Germinal center (tissue), 1 donor: ENCODE data around the gene ZNF101.

Experiments used
- DNase-seq: peaks from one replicate; pipeline ENCODE4 v3.0.0; 2012; ENCODE audit warnings: mixed read lengths, low spot score

The ZNF101 gene

GRCh38 chr19:19668230-19669012 lies at the start of gene ZNF101:
Gene ZNF101 (plus strand): TSS chr19:19668839. CDS start chr19:19668964, 125 bp downstream.
- peak; percentile 95 for DNase-seq

GRCh38 chr19:19619181-19619848 lies 49.3 kb upstream of the ZNF101 start:
- DNase-seq = no peak

- DNase-seq = no peak
These were observed 48.8 kb upstream of the ZNF101 start for GRCh38 chr19:19619849-19620210.

- DNase-seq = no peak
These were observed 45.3 kb upstream of the ZNF101 start for GRCh38 chr19:19623383-19623782.

- DNase-seq = no peak
These were observed 44.5 kb upstream of the ZNF101 start for GRCh38 chr19:19624032-19624570.

- DNase-seq = no peak
These were observed 41.8 kb upstream of the ZNF101 start for GRCh38 chr19:19626516-19627472.

GRCh38 chr19:19627621-19628500 lies 40.8 kb upstream of the ZNF101 start, which contains the start of gene LPAR2:
Gene LPAR2 (minus strand): TSS chr19:19628220. CDS start chr19:19627275, 945 bp downstream.
- DNase-seq = peak; percentile 98

GRCh38 chr19:19628501-19629134 lies 40.0 kb upstream of the ZNF101 start:
- DNase-seq = peak; percentile 55

GRCh38 chr19:19630062-19630414 lies 38.6 kb upstream of the ZNF101 start:
- DNase-seq = no peak

GRCh38 chr19:19630426-19630825 lies 38.2 kb upstream of the ZNF101 start:
- DNase-seq = no peak

GRCh38 chr19:19631346-19631745 lies 37.3 kb upstream of the ZNF101 start:
- DNase-seq = no peak

GRCh38 chr19:19632661-19633060 lies 36.0 kb upstream of the ZNF101 start:
- DNase-seq = no peak

GRCh38 chr19:19633711-19634515 lies 34.7 kb upstream of the ZNF101 start:
- no peak for DNase-seq

- no peak for DNase-seq
These were observed 33.9 kb upstream of the ZNF101 start for GRCh38 chr19:19634516-19635312.

GRCh38 chr19:19635313-19635702 lies 33.3 kb upstream of the ZNF101 start:
- no peak for DNase-seq

- no peak for DNase-seq
These were observed 32.0 kb upstream of the ZNF101 start for GRCh38 chr19:19636573-19637185.

GRCh38 chr19:19637186-19637522 lies 31.5 kb upstream of the ZNF101 start:
- no peak for DNase-seq

GRCh38 chr19:19637523-19638251 lies 31.0 kb upstream of the ZNF101 start:
- no peak for DNase-seq
